Endothelial cell of umbilical vein (primary cell): ENCODE measurements around the gene CAMTA1.

Source experiments
- CTCF ChIP-seq, 2 donors: IDR thresholded peaks; 1 replicate in 1 of 2; 2 replicates in 1 of 2; pipeline ENCODE4 v1.5.1; 2011; ENCODE audit warnings: low read length in 2 of 2, mild to moderate bottlenecking in 2 of 2, moderate library complexity in 2 of 2, control low read depth in 1 of 2, inconsistent platforms in 1 of 2, low read depth in 1 of 2; ENCODE audit not compliant: insufficient read depth in 1 of 2; ENCODE audit errors: extremely low read depth in 1 of 2
- GATA2 ChIP-seq: IDR thresholded peaks from 2 replicates; pipeline ENCODE4 v1.7.0; 2011; ENCODE audit warnings: low read depth, mild to moderate bottlenecking, moderate library complexity, mixed read lengths, low read length; ENCODE audit not compliant: insufficient read length, insufficient read depth
- POLR2A ChIP-seq: IDR thresholded peaks from 2 replicates; pipeline ENCODE4 v1.6.1; 2012; ENCODE audit warnings: low read depth, mild to moderate bottlenecking, control low read depth, low read length

GRCh38 chr1:7006996-7007871 is 222.0 kb downstream of the CAMTA1 start:
- no peak for TF ChIP-seq POLR2A
- TF ChIP-seq CTCF (IDR thresholded peaks at IDR 0.05; ENCODE audit: extremely low read depth in 1 of 2, insufficient read depth in 1 of 2, low read depth in 1 of 2, low read length in 2 of 2): no peak
- TF ChIP-seq GATA2: no peak
